Uterus (tissue), 2 donors: ENCODE results near the gene TBL2.

ENCODE experiments used
- POLR2A ChIP-seq, 2 donors: fragments of 450-650 bp; IDR thresholded peaks; one replicate each; pipeline ENCODE4 v1.6.1; 2016; ENCODE audit warnings: antibody characterized with exemption in 2 of 2, mild to moderate bottlenecking in 1 of 2, moderate library complexity in 1 of 2
- TF ChIP-seq, protein P1 (sequence below), 4 experiments: fragments of 200-600 bp in 2 of 4; fragments of 450-650 bp in 2 of 4; sonication (generic) in 2 of 4; IDR thresholded peaks; one replicate each; pipeline ENCODE4 v1.5.1; 2016 to 2019; ENCODE audit warnings: antibody characterized with exemption in 4 of 4, mild to moderate bottlenecking in 2 of 4, moderate library complexity in 1 of 4

DNA sequence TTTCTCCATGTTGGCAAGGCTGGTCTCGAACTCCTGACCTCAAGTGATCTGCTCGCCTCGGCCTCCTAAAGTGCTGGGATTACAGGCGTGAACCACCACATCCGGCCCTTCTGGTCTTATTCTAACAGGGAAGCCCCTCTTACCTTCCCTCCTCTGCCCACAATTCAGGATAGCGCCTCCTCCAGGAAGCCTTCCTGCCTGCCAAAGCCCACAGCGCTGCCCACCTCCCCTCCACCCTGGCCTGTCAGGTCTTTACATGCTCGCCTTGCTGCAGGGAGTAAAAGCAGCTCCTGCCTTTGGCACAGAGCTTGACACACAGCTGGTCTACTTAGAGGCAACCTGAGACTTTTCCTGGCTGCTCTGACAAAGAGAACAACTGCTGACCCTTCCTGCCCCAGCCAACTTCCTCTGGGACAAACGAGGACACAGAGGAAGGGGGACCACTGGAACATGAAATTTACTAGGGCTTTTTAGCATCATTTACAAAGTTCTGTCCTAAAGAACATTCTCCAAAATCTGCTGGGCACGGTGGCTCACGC is 32.7 kb upstream of the TBL2 start:
- TF ChIP-seq, protein P1, sequence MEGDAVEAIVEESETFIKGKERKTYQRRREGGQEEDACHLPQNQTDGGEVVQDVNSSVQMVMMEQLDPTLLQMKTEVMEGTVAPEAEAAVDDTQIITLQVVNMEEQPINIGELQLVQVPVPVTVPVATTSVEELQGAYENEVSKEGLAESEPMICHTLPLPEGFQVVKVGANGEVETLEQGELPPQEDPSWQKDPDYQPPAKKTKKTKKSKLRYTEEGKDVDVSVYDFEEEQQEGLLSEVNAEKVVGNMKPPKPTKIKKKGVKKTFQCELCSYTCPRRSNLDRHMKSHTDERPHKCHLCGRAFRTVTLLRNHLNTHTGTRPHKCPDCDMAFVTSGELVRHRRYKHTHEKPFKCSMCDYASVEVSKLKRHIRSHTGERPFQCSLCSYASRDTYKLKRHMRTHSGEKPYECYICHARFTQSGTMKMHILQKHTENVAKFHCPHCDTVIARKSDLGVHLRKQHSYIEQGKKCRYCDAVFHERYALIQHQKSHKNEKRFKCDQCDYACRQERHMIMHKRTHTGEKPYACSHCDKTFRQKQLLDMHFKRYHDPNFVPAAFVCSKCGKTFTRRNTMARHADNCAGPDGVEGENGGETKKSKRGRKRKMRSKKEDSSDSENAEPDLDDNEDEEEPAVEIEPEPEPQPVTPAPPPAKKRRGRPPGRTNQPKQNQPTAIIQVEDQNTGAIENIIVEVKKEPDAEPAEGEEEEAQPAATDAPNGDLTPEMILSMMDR (IDR thresholded peaks at IDR 0.05): no peak
- no peak for TF ChIP-seq POLR2A (IDR thresholded peaks at IDR 0.05)
